Measurements from ENCODE around the gene VAMP1. TPM values are rescaled to one million over a fixed set of nuclear protein-coding genes. Genes with fewer than 3 reads are reported as not detected.

The VAMP1 gene
- total RNA-seq, 1 donor from 2014 or later, result 14.0 TPM

Other genes starting within 250 kb of the VAMP1 start
- gene PLEKHG6, start 160.0 kb downstream of the VAMP1 start, total RNA-seq (ENCODE audit: unreplicated experiment), result not detected
- 7.4 TPM for gene TNFRSF1A, start 128.6 kb downstream of the VAMP1 start, total RNA-seq (ENCODE audit: unreplicated experiment)
- gene SCNN1A, start 95.1 kb downstream of the VAMP1 start, total RNA-seq (ENCODE audit: unreplicated experiment), result 0.74 TPM
- not detected for gene LTBR, start 86.5 kb downstream of the VAMP1 start, total RNA-seq (ENCODE audit: unreplicated experiment)
- not detected for gene CD27, start 25.7 kb downstream of the VAMP1 start, total RNA-seq (ENCODE audit: unreplicated experiment)
- 0.96 TPM for gene TAPBPL, start 18.6 kb downstream of the VAMP1 start, total RNA-seq (ENCODE audit: unreplicated experiment)
- gene MRPL51, start 22.6 kb upstream of the VAMP1 start, total RNA-seq (ENCODE audit: unreplicated experiment), result 138 TPM
- gene NCAPD2, start 23.4 kb upstream of the VAMP1 start, total RNA-seq (ENCODE audit: unreplicated experiment), result 29.3 TPM
- 2,124 TPM for gene GAPDH, start 63.8 kb upstream of the VAMP1 start, total RNA-seq (ENCODE audit: unreplicated experiment)
- gene IFFO1, start 85.4 kb upstream of the VAMP1 start, total RNA-seq (ENCODE audit: unreplicated experiment), result 50.3 TPM
- 53.5 TPM for gene NOP2, start 97.6 kb upstream of the VAMP1 start, total RNA-seq (ENCODE audit: unreplicated experiment)
- 957 TPM for gene CHD4, start 136.7 kb upstream of the VAMP1 start, total RNA-seq (ENCODE audit: unreplicated experiment)
- gene LPAR5, start 165.3 kb upstream of the VAMP1 start, total RNA-seq (ENCODE audit: unreplicated experiment), result not detected
- gene ACRBP, start 176.8 kb upstream of the VAMP1 start, total RNA-seq (ENCODE audit: unreplicated experiment), result 2.5 TPM
- gene ING4, start 192.4 kb upstream of the VAMP1 start, total RNA-seq (ENCODE audit: unreplicated experiment), result 76.9 TPM
- gene ZNF384, start 218.7 kb upstream of the VAMP1 start, total RNA-seq (ENCODE audit: unreplicated experiment), result 83.2 TPM
- 48.8 TPM for gene PIANP, start 230.1 kb upstream of the VAMP1 start, total RNA-seq (ENCODE audit: unreplicated experiment)

Measured in glutamatergic neuron (in vitro differentiated cells).